HUES6 (cell line): ENCODE results near the gene FSD2.
"Not testable (repeated sequence)": the region's sequence is repeated elsewhere in the genome, so short reads cannot be mapped to it uniquely, and the experiment has no call there.

Experiments used
- H3K27ac ChIP-seq: 2 replicates; pipeline ENCODE4 v1.7.0; 2013; ENCODE audit warnings: low read depth, mild to moderate bottlenecking, low read length, inconsistent platforms
- H3K27me3 ChIP-seq: 2 replicates; pipeline ENCODE4 v1.6.1; 2013; ENCODE audit warnings: low read length; ENCODE audit not compliant: control insufficient read depth, insufficient read depth
- H3K36me3 ChIP-seq: 2 replicates; pipeline ENCODE4 v1.6.1; 2013; ENCODE audit warnings: low read length; ENCODE audit not compliant: control insufficient read depth, insufficient read depth
- H3K4me1 ChIP-seq: 2 replicates; pipeline ENCODE4 v1.6.1; 2013; ENCODE audit warnings: low read length; ENCODE audit not compliant: control insufficient read depth, insufficient read depth
- H3K4me3 ChIP-seq: 2 replicates; pipeline ENCODE4 v1.5.1; 2013; ENCODE audit warnings: low read depth, low read length
- H3K9ac ChIP-seq: one replicate; pipeline ENCODE4 v1.6.1; 2013; ENCODE audit warnings: mild to moderate bottlenecking, low read length
- H3K9me3 ChIP-seq: 2 replicates; pipeline ENCODE4 v1.6.1; 2013; ENCODE audit warnings: low read depth, low read length; ENCODE audit not compliant: control insufficient read depth, insufficient read depth

The FSD2 gene

DNA sequence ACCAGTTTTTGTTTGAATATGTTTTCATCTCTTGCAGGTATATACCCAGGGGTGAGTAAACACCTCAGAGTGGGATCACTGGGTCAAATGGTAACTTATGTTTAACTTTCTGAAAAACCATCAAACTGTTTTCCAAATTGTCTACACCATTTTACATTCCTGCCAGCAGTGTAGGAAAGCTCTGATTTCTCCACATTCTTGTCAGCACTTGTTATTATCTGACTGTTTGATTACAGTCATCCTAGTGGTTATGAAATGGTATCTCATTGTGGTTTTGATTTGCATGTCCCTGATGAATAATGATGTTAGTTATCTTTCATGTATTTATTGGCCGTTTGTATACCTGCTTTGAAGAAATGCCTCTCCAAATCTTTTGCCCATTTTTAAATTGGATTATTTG lies 13.8 kb downstream of the FSD2 start:
- Histone ChIP-seq H3K27me3 (peaks cover 3% of the 10 kb centered on the region), H3K36me3 (no peaks in the 10 kb centered on the region), H3K9me3 (no peaks in the 10 kb centered on the region), H3K4me1 (no peaks in the 10 kb centered on the region), H3K27ac (no peak overlapping the region), H3K9ac (no peak overlapping the region), H3K4me3 (no peak overlapping the region)

DNA sequence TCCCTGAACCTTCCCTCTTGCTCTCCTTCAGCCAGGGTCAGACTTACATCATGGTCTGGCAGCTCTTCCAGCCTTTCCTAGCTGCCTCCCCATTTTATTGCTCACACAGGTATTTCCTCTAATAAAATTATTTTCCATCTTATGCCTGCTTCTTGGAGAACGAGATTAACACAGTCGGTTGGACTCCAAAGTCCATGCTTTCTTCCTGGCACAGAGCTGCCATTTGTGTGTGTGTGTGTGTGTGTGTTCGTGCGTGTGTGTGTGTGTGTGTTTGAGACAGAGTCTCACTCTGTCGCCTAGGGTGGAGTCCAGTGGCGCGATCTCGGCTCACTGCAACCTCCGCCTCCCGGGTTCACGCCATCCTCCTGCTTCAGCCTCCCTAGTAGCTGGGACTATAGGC lies 15.5 kb downstream of the FSD2 start:
- H3K36me3 ChIP-seq: no peaks in the 10 kb centered on the region
- H3K27ac ChIP-seq: no peak overlapping the region
- no peak overlapping the region for H3K4me3 ChIP-seq
- no peak overlapping the region for H3K9ac ChIP-seq
- peaks cover 4% of the 10 kb centered on the region; the same call in 1 of the 2 replicates for H3K27me3 ChIP-seq
- H3K9me3 ChIP-seq: no peaks in the 10 kb centered on the region
- H3K4me1 ChIP-seq: no peaks in the 10 kb centered on the region

DNA sequence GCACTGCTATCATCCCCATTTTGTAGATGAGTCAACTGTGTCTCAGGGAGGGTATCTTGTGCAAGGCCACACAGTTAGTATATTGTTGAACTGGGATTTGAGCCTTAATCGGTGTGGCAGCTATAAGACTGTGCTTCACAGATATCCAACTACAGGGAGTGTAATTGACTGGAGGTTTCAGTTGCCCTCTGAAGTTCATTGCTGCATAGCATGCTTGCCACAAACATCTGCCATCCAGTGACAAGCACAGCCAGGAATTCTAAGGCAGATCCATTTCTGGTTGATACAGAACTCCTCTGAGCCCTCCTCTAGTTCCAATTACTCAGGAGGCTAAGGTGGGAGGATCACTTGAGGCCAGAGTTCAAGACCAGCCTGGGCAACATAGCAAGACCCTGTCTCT lies 16.4 kb downstream of the FSD2 start:
- no peak overlapping the region for H3K27ac ChIP-seq
- no peak overlapping the region for H3K9ac ChIP-seq
- no peak overlapping the region for H3K4me3 ChIP-seq
- H3K36me3 ChIP-seq: no peaks in the 10 kb centered on the region
- peaks cover 6% of the 10 kb centered on the region for H3K27me3 ChIP-seq
- no peaks in the 10 kb centered on the region for H3K4me1 ChIP-seq
- no peaks in the 10 kb centered on the region for H3K9me3 ChIP-seq

DNA sequence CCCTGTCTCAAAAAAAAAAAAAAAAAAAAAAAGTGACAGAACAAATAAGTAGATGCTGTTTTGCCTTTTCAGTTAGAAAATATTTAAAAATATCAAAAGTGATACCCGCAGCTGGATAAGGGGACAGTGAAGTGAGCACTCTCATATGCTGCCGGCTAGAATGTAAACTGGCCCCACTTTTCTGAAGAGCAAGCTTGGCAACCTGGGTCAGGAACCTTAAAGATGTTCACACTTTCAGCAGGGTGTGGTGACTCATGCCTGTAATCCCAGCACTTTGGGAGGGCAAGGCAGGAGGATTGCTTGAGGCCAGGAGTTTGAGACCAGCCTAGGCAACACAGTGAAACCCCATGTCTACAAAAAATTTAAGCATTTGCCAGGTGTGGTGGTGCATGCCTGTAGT lies 17.4 kb downstream of the FSD2 start:
- Histone ChIP-seq H3K27me3 (peaks cover 6% of the 10 kb centered on the region), H3K9me3 (no peaks in the 10 kb centered on the region), H3K4me3 (no peak overlapping the region), H3K27ac (no peak overlapping the region), H3K9ac (no peak overlapping the region), H3K36me3 (no peaks in the 10 kb centered on the region), H3K4me1 (no peaks in the 10 kb centered on the region)

DNA sequence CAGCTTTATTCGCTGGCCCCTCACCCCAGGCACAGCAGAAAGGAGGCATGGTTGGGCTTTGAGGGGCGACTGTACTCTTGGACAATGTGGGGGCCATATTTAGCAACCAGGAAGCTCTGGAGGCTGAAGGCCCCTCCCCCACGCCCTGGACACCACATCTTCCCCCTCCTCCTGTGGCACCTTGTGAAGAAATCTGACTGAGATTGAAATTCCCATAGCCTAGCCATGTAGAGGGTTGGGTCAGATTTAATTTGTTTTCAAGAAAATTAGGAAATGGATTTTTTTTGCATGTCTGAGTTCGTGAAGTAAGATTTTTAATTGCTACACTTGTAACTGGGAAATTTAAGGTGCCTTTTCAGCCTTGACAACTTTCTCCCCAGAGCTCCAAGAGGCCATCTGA lies 24.5 kb downstream of the FSD2 start:
- Histone ChIP-seq H3K27ac (no peak overlapping the region), H3K9me3 (no peaks in the 10 kb centered on the region), H3K27me3 (peaks cover 2% of the 10 kb centered on the region; the same call in 1 of the 2 replicates), H3K9ac (no peak overlapping the region), H3K4me3 (no peak overlapping the region), H3K4me1 (no peaks in the 10 kb centered on the region), H3K36me3 (no peaks in the 10 kb centered on the region)

DNA sequence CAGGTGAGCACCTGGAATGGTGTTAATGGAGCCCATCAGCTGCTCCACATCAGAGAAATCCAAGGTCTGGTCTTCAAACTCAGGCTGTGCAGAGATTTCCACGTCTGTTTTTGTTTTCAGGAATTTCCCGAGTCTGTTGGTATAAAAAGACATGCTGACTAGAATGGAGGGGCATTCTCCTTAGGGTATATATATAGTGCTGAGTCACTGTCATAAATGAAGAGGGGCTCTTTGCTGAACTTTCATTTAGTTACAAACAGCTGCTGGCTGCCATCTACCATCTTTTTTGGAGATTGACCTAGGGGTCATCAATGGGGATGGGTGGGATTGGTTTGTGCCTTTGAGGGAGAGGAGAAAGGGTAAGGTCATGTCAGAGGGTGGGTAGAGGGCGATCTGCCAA lies 27.1 kb downstream of the FSD2 start:
- H3K36me3 ChIP-seq: no peaks in the 10 kb centered on the region
- H3K4me3 ChIP-seq: no peak overlapping the region
- H3K9me3 ChIP-seq: no peaks in the 10 kb centered on the region
- H3K9ac ChIP-seq: no peak overlapping the region
- no peak overlapping the region for H3K27ac ChIP-seq
- H3K4me1 ChIP-seq: no peaks in the 10 kb centered on the region
- H3K27me3 ChIP-seq: no peaks in the 10 kb centered on the region

DNA sequence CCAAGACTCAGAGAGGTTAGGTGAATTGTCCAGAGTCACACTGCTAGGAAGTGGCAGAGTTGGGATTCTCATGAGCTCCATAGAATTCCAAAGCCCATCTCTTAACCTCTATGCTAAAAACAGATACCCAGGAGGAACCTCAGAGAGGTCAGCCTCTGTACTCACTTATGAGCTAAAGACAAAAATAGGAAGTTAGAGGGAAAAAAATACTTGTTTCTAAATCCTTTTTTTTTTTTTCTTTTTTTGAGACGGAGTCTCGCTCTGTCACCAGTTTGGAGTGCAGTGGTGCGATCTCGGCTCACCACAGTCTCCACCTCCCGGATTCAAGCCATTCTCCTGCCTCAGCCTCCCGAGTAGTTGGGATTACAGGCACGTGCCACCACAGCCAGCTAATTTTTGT lies 31.4 kb downstream of the FSD2 start:
- H3K4me3 ChIP-seq: no peak overlapping the region
- no peaks in the 10 kb centered on the region for H3K4me1 ChIP-seq
- H3K9me3 ChIP-seq: no peaks in the 10 kb centered on the region
- no peak overlapping the region for H3K9ac ChIP-seq
- H3K27me3 ChIP-seq: no peaks in the 10 kb centered on the region
- H3K36me3 ChIP-seq: no peaks in the 10 kb centered on the region
- H3K27ac ChIP-seq: no peak overlapping the region

DNA sequence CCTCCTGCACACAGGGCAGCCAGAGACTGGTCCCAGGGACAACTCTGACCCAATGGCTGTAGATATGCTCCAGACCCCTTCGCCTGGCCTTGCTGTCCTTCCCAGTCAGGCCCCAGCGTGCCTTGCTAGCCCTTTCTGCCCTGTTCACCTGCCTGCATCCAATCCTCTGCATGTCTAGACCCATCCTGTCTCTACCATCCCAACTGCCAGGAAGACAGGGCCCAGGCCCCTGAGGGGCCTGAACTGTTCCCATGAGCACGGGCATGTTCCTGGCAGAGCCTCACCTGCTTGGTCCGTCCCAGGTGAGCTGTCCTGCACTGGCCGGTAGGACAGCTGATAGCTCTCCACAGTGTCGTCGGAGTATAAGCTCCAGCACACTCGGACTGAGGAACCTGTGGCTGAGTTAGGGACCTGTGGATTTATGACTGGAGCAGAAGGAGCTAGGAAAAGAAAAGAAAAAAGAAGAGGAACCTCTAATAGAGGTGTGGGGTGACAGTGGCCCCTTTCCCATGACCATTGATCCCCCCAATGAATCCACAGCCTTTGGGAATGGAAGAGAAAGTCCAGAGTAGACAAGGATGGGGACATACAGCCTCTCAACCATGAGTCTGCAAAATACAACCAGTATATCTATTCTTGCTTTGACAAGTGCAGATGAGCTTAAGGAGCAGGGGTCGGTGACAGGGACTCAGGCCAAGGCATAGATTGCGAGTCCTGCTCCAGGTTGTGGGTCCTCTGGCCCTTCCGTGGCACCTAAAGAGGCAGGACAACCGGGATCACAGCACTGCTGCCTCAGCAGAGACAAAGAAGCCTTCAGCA lies 33.9 kb downstream of the FSD2 start:
- H3K9ac ChIP-seq: no peak overlapping the region
- H3K27ac ChIP-seq: no peak overlapping the region
- H3K4me3 ChIP-seq: no peak overlapping the region
- no peaks in the 10 kb centered on the region for H3K36me3 ChIP-seq
- H3K9me3 ChIP-seq: no peaks in the 10 kb centered on the region
- no peaks in the 10 kb centered on the region for H3K4me1 ChIP-seq
- no peaks in the 10 kb centered on the region for H3K27me3 ChIP-seq

DNA sequence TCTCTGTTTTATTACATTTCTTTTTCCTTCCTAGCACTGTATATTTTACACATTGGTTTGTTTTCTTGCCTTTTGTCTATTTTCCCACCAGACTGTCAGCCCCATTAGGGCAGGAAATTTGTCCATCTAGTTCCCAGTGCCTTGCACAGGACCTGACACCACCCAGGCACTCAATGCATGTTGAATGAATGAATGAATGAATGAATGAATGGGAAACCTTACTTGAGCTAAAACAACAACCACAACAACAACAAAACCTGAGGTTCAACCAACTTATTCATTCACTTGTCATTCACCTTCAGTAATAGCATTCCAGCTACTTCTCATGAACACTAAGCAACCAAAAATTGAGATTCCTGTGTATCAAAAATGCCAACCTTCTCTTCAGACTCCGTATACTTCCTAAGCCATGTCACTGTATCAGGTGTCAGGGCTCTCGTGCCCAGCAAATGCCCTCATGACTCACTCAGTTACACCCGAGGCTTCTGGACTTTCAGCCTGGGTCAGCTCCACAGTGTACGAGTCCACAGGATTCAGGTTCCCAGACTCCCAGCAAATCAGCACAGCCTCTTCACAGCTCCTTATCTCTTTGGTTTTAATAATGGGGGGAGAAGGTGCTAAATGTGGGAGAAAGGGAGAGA lies 37.3 kb downstream of the FSD2 start:
- no peak overlapping the region for H3K4me3 ChIP-seq
- H3K4me1 ChIP-seq: no peaks in the 10 kb centered on the region
- no peaks in the 10 kb centered on the region for H3K36me3 ChIP-seq
- no peaks in the 10 kb centered on the region for H3K27me3 ChIP-seq
- H3K9ac ChIP-seq: no peak overlapping the region
- H3K9me3 ChIP-seq: no peaks in the 10 kb centered on the region
- H3K27ac ChIP-seq: no peak overlapping the region

DNA sequence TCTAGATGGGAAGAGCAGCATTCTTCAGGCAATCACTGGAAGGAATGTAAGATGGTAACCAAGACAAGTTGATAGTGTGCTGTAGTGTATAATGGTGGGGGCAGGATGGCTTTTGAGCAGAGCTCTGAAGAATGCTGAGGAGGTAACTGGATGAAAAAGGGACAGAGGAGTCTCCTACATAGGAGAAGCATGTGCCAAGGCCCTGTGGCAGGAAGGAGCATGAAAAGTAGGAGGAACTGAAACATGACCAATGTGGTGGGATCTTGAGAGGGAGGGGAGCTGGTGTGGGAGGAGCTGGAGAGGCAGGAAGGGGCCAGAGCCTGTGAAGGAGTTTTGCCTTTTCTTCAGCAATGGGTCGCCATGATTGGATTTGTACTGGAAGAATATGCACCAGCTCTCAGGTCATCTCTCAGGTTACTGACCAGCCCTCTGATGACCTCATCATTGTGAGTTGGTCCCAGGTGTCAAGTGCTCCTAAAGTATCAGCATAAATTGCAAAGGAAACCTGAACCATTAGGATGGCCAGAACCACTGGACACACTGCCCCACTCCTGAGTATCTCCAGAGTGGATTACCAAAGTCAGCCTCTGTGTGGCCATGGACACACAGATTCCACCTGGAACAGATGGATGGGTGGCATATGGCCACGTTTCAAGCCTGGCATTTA lies 38.6 kb downstream of the FSD2 start:
- H3K4me3 ChIP-seq: no peak overlapping the region
- H3K4me1 ChIP-seq: no peaks in the 10 kb centered on the region
- H3K36me3 ChIP-seq: no peaks in the 10 kb centered on the region
- H3K27ac ChIP-seq: no peak overlapping the region
- H3K9ac ChIP-seq: no peak overlapping the region
- H3K9me3 ChIP-seq: no peaks in the 10 kb centered on the region
- no peaks in the 10 kb centered on the region for H3K27me3 ChIP-seq

DNA sequence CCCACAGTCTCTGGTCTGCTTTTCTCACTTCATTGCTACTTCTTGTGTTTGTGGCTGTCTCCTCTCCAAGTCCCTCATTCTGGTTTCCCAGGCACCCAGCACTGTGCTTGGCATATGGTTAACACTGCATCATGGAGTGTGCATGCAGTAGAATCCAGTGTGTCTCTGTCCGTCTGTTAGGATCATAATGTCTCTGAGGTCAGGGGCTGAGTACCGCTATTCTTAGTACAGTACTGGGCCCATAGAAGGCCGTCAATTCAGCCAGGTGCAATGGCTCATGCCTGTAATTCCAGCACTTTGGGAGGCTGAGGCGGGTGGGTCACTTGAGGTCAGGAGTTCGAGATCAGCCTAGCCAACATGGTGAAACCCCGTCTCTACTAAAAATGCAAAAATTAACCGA lies 39.7 kb downstream of the FSD2 start:
- H3K9ac ChIP-seq, H3K9me3 ChIP-seq, H3K4me1 ChIP-seq, H3K4me3 ChIP-seq, H3K36me3 ChIP-seq, H3K27ac ChIP-seq, H3K27me3 ChIP-seq: not testable (repeated sequence)
